ENCODE data around the gene KCTD16. TPM values are rescaled to one million over a fixed set of nuclear protein-coding genes. Genes with fewer than 3 reads are reported as not detected.

The KCTD16 gene
- total RNA-seq, 2 experiments from 2014 or later = 0.19 to 0.32 TPM

DNA sequence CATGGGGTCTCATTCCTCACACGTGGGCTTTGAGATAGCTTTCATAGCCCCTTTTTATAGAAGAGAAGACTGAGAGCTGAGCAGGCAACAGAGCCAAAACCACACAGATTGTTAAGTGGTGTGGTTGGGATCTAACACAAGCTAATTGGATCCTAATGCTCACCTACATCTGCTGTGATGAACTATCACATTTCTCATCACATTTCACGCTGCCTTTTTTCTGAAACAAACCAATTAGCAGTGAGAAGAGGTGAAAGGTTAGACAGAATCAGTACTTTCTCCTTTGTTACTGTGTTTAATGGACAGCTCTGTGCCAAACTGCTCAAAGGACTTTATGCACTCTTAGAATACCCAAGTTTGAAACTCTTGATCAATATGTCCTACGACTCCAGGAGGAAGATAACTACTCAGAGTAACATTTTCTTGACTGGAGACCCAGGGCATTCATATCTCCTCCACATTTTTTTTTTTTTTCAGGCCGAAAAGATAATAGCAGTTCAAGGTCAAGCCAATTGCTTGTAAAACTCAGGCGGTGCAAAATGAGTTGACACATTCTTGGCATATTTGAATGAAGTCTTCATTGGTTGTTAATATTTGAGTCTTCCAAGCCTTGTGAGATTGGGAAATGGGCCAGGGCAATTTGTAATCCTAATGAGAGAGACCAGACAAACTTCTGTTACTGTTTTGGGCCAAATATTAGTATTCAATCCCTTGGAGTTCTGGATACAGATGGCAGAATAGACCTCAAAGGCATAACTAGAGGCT is 138.4 kb downstream of the KCTD16 start:
- Histone ChIP-seq H3K27ac (ENCODE audit: low read depth, low read length, poor library complexity, severe bottlenecking) (no peak overlapping the region), H4K20me1 (ENCODE audit: insufficient read depth, low read length) (no peaks in the 10 kb centered on the region), H3K4me1 (ENCODE audit: insufficient read depth, low read length, poor library complexity, severe bottlenecking) (no peaks in the 10 kb centered on the region), H3K9me3 (ENCODE audit: low read length) (no peaks in the 10 kb centered on the region), H2AFZ (ENCODE audit: low read length) (no peak overlapping the region), H3K36me3 (ENCODE audit: insufficient read depth, low read length) (no peaks in the 10 kb centered on the region), H3K9me2 (ENCODE audit: insufficient read depth, low read length) (no peaks in the 10 kb centered on the region), H3K4me2 (ENCODE audit: low read length) (no peak overlapping the region), H3K4me3 (ENCODE audit: low read depth, low read length, poor library complexity, severe bottlenecking) (no peak overlapping the region), H3K79me2 (ENCODE audit: insufficient read depth, low read depth, low read length) (no peaks in the 10 kb centered on the region)
- ChIA-PET POLR2A (no interaction called here), CTCF (ENCODE audit: unreplicated experiment) (no interaction called here)
- DNase-seq (ENCODE audit: low spot score) = no peak
- intact Hi-C loops (cut with micrococcal nuclease; ENCODE audit: unreplicated experiment) = loop anchor here (5.0 kb wide), 1 partner anchor 528 kb away; no protein-coding TSS in a partner anchor
- BruUV-seq (replicated peaks) = no TSS peak
- TF ChIP-seq, protein P1, sequence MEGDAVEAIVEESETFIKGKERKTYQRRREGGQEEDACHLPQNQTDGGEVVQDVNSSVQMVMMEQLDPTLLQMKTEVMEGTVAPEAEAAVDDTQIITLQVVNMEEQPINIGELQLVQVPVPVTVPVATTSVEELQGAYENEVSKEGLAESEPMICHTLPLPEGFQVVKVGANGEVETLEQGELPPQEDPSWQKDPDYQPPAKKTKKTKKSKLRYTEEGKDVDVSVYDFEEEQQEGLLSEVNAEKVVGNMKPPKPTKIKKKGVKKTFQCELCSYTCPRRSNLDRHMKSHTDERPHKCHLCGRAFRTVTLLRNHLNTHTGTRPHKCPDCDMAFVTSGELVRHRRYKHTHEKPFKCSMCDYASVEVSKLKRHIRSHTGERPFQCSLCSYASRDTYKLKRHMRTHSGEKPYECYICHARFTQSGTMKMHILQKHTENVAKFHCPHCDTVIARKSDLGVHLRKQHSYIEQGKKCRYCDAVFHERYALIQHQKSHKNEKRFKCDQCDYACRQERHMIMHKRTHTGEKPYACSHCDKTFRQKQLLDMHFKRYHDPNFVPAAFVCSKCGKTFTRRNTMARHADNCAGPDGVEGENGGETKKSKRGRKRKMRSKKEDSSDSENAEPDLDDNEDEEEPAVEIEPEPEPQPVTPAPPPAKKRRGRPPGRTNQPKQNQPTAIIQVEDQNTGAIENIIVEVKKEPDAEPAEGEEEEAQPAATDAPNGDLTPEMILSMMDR (conservative IDR thresholded peaks at IDR 0.05; ENCODE audit: low read length) = no peak
- no peak for TF ChIP-seq EZH2phosphoT487 (IDR thresholded peaks at IDR 0.05; ENCODE audit: borderline replicate concordance, low read depth, low read length)

DNA sequence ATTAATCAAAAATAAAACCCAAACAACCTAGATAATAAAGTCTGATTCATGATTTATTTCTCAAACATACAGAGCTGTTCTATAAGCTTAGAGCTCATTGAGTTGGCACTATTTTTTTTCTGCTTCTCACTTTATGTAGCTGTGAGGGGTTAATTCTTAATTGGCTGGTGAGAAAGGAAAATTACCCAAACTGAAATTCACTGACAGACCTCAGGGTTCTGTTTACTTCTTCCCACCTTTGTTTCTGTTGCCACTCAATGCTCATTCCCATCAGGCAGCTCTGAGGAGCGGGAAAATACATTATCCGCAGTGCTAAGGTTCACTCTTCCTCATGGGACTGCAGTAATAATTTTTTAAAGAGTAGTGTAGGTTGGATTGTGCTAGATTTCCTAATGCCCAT is 139.9 kb downstream of the KCTD16 start:
- POLR2A ChIA-PET = interaction anchor here (0.7 kb wide), 3 partner anchors 9 to 882 kb away, joined by 3 to 4 read pairs (median 3); no protein-coding TSS in a partner anchor
- no TSS peak for BruUV-seq (replicated peaks)
- intact Hi-C loops (cut with micrococcal nuclease; ENCODE audit: unreplicated experiment) = no loop called here

More for the DNA sequence above, 139.9 kb downstream of the KCTD16 start:
- Histone ChIP-seq H3K4me2 (ENCODE audit: low read length) (no peak overlapping the region), H3K4me3 (ENCODE audit: low read depth, low read length, poor library complexity, severe bottlenecking) (no peak overlapping the region), H4K20me1 (ENCODE audit: insufficient read depth, low read length) (no peaks in the 10 kb centered on the region), H3K27ac (ENCODE audit: low read depth, low read length, poor library complexity, severe bottlenecking) (no peak overlapping the region), H3K79me2 (ENCODE audit: insufficient read depth, low read depth, low read length) (no peaks in the 10 kb centered on the region), H3K9me2 (ENCODE audit: insufficient read depth, low read length) (no peaks in the 10 kb centered on the region), H2AFZ (ENCODE audit: low read length) (no peak overlapping the region), H3K36me3 (ENCODE audit: insufficient read depth, low read length) (no peaks in the 10 kb centered on the region), H3K9me3 (ENCODE audit: low read length) (no peaks in the 10 kb centered on the region), H3K4me1 (ENCODE audit: insufficient read depth, low read length, poor library complexity, severe bottlenecking) (no peaks in the 10 kb centered on the region)
- CTCF ChIA-PET (ENCODE audit: unreplicated experiment) = no interaction called here
- TF ChIP-seq EZH2phosphoT487 (IDR thresholded peaks at IDR 0.05; ENCODE audit: borderline replicate concordance, low read depth, low read length) = no peak
- TF ChIP-seq, protein P1 (conservative IDR thresholded peaks at IDR 0.05; ENCODE audit: low read length) = no peak
- no peak for DNase-seq (ENCODE audit: low spot score)

Measured in OCI-LY7 (cell line).